Nucleus accumbens (tissue), 56 donors: ENCODE results near the gene PHC2.
"Not testable (repeated sequence)": the region's sequence is repeated elsewhere in the genome, so short reads cannot be mapped to it uniquely, and the experiment has no call there.

Experiments used
- DNase-seq, 56 donors: peaks; one replicate each; lab custom pipeline; 2025; lab: John Stamatoyannopoulos, UW

Gene PHC2

DNA sequence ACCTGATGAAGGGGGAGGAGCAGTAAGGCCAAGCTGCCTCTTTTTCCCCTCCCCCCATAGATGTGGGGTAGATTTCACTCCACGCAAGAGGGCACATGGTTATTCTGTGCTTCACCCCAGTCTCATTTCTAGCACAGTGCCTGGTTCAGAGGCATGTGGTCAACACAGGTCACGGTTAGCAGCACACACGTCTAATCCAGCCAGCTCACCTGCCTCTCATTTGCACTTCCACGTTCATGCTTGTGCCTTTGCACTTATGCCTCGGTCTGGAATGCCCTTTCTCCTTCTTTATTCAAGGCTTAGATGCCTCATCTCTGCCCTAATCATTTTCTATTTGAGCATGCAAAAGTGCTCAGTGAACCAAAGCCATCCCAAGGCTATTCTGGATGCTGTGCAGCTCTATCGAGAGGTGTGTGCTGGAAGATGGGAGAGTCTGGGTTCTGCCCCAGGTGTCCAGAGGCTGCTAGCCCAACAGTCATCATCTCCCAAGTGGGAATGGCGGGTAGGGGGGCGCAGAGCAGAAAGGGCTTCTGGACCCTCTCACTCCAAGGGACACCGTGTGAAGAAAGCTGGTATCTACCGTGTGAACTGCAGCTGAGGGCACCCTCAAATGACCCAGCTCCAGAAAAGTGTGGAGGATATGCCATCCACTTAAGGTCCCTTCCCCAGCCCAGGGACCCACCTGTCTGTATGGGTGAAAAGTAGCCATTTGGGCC, 107.9 kb downstream of the PHC2 start:
- DNase-seq, result no peak

- DNase-seq, result no peak
Observed at GRCh38 chr1:33322109-33322508, 108.8 kb downstream of the PHC2 start.

GRCh38 chr1:33321178-33321577, 109.7 kb downstream of the PHC2 start:
- DNase-seq, result no peak

DNA sequence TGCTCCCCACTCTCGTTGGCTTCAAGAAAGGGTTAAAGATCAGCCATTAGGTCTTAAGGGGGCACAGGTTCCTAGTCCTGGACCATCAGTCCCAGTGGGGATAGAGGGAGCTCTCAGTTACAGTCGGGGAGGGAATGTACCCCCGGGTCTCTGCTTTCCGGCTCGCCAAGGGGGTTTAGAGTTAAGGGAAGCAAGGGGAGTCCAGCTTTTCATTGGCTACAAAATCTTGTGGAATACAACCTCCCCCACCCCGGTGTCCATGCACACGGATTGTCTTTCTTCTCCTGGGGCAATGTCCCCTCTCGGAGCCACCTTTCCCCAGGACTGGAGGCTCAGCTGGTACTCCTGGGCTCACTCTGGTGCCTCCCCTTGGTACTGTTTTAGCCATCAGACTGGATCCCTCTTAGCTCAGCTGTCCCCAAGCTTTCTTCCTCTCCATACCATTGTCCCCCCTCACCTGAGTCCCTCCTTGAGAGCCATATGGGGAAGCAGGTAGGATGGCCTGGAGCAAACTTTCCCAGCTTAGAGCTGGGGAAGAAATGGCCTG, 110.2 kb downstream of the PHC2 start, which contains the start of gene A3GALT2:
Gene A3GALT2 (minus strand): TSS at position 480 of the 547 bp plus-strand sequence. CDS start 0 bp downstream, at position 480.
- DNase-seq, result no peak

GRCh38 chr1:33319949-33320618, 110.8 kb downstream of the PHC2 start:
- DNase-seq, result no peak

DNA sequence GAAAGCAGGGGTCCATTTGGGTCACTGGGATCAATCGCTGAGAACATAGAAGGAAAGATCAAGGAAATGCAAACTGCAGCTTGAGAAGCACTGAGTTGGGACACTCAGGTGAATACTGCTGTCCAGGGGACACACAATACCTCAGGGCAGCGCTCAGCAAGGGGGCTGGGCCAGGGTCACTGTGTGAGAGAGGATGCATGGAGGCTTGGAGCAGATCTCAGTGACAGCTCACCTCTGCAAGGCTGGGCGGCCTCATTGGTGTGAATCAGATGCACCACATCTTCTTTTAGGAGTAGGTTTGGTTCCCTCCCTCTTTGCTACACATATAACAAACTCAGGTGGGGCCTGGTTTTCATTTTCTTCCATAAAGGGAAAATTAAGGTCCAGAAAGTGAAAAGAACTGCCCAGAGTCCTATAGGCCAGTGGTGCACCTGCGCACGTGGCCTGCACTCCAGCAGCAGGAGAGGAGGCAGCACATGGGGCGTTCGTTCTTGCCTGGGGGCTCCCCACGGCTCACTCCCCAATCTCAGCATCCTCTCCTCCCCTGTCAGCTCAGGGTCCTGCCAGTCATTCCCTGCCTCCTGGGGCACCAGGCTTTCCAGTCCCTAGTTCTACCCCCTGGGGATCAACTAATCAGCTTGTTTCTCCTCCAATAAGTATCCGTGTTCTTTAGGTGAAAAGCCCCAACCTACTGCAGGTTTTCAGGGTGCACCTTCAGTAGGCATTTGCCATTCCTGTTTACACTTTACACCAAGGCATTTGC, 111.5 kb downstream of the PHC2 start:
- DNase-seq, result no peak

DNA sequence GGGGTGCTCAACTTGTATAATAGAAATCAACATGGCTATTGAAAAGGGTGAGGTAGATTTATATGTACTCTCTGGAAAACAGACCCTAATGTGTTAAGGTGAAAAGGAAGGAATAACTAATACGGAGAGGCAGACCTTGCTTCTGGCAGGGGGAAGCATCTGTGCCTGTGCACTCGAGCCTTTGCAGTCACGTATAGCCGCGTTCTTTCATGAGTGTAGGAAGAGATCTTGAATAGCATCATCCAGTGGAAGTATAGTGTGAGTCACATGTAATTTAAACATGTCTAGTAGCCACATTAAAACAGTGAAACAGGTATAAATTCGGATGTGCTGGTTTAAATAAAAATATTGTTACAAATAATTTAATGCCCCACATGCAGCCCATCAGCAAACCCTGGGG, 112.9 kb downstream of the PHC2 start:
- no peak for DNase-seq

- DNase-seq, result no peak
Observed at GRCh38 chr1:33317354-33317753, 113.5 kb downstream of the PHC2 start.

DNA sequence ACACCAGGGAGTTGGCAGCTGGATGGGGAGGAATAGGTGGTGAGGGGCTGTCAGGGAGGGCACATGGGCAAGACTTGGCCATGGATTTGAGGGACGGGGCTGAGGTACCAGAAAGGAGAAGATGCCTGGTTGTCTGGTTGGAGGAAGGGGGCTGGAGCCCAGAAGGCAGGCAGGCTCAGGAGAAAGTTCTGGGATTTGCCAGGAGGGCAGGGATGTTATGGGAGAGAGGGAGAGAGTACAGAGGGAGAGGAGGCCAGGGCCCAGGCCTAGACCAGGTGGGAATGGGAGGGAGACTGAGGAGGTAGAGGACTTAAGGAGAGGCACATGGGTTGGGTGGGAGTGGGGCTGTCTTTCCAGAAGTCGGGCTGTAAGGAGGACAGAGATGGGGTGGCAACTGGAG, 114.3 kb downstream of the PHC2 start:
- DNase-seq, result no peak

- no peak for DNase-seq
Observed at GRCh38 chr1:33314416-33314815, 116.5 kb downstream of the PHC2 start.

DNA sequence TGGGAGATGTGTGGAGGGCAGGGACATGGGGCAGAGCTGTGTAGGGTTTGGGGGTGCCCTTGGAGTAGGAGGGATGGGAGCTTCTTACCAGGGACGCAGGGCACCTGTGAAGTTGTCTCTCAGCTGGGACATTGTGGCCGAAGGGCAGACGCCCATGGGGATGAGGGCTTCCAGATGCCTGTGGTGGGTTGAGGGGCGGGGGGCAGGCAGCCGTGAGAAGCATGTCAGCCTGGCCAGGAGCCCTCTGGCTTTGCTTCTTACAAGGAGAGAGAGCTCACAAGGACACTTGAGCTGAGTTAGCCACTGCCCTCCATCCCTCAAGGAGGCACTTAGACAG, 118.5 kb downstream of the PHC2 start:
- DNase-seq, result no peak

GRCh38 chr1:33311706-33312412, 119.0 kb downstream of the PHC2 start:
- DNase-seq, result no peak

DNA sequence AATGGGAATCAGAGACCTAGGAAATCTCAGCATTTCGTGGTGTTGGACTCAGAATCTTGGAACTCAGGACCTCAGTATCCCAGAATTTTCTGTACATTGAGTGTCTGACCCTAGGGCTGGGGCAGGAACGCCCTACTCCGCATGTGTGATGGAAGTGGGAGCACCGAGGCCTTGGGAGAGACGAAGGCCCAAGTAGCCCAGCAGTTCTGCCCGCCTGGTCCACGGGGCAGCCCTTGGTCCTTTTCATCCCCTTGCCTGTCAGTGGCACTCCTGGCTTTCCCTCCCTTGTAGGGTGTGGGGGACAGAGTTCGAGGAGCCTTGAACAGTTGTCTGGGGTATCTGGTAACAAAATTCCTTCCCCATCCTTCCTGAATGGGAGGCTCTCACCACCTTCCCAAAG, 120.2 kb downstream of the PHC2 start:
- no peak for DNase-seq

DNA sequence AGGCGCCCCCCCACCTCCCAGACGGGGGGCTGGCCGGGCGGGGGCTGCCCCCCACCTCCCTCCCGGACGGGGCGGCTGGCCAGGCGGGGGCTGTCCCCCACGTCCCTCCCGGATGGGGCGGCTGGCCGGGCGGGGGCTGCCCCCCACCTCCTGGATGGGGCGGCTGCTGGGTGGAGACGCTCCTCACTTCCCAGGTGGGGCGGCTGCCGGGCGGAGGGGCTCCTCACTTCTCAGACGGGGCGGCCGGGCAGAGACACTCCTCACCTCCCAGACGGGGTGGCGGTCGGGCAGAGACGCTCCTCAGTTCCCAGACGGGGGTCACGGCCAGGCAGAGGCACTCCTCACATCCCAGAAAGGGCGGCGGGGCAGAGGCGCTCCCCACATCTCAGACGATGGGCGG, 121.5 kb downstream of the PHC2 start:
- DNase-seq, result not testable (repeated sequence)

- DNase-seq, result no peak
Observed at GRCh38 chr1:33307494-33307864, 123.4 kb downstream of the PHC2 start.

DNA sequence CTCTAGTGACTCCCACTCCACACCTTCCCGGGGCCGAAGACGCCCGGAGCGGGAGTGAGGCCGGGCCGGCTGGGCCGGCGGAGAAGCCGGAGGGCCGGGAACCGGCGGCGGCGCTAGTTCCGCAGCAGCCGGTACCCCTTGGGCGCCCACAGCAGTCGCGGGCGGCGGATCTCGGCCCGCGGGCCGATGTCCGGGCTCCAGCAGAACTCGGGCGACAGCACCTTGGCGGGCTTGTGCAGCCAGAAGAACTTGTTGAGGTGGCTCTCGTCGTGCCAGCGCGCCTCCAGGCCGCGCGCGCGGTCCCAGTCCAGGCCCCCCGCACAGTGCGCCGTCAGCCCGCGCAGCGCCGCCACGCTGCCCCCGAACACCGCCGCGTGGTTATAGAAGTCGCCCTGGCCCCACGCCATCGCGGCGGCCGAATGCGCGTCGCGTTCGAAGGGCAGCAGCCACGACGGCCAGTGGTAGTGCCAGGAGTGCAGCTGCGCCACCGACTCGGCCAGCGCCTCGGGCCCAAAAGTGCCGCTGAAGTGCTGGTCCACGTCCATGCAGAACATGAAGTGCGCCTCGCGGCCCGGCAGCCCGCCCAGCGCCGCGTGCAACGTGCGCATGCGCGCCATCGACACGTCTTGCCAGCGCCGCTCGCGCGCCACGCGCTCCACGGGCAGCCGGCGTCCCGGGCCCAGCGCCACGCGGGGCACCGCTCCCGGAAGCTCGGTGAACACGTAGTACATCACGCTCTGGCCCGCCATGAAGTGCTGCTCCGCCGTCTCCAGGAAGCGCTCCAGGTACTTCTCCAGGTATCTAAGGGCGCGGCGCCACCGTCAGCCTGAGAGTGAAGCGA, 124.0 kb downstream of the PHC2 start:
- no peak for DNase-seq

DNA sequence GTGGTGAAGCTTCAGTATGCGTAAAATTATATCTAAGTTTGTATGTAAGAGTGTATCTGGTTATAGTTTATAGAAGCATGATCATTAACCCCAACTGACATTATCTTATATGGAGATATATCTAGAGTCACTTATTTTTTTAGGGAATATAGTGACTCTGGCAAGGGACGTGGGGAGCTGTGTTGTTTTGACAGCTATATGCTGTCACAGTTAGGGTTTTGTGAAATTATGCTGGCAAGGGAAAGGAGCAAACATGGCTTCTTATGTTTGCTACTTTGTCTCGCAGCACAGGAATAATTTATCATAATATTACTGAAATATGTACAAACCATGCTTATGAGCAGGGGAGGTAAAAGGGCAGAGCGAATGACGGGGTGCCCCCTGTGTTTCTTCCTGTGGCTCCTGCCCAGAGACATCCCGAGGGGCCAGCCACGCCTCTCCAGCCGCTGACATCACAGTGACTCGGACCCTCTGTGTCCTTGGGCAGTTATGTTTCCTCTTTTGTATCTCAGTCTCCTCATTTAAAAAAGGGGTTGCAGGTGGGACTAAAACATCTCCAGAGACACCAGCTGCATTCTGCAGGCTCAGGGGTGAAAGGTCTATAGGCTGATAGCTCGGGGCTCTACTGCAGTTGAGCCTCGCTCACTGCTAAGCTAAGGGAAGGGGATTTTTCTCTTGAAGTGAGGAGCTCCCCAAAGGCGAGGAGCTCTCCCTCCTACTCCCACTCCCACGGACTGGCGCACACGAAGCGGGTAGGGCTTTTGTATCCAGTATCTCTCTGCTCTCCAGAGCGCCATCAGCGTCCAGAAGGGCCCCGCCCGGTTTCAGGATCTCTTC, 124.9 kb downstream of the PHC2 start:
- no peak for DNase-seq

GRCh38 chr1:33305016-33305415, 125.9 kb downstream of the PHC2 start:
- no peak for DNase-seq

- no peak for DNase-seq
Observed at GRCh38 chr1:33302325-33302724, 128.6 kb downstream of the PHC2 start.
